ENCODE data around the gene GNA14.
"Not testable (repeated sequence)": the region's sequence is repeated elsewhere in the genome, so short reads cannot be mapped to it uniquely, and the experiment has no call there.

Gene GNA14

DNA sequence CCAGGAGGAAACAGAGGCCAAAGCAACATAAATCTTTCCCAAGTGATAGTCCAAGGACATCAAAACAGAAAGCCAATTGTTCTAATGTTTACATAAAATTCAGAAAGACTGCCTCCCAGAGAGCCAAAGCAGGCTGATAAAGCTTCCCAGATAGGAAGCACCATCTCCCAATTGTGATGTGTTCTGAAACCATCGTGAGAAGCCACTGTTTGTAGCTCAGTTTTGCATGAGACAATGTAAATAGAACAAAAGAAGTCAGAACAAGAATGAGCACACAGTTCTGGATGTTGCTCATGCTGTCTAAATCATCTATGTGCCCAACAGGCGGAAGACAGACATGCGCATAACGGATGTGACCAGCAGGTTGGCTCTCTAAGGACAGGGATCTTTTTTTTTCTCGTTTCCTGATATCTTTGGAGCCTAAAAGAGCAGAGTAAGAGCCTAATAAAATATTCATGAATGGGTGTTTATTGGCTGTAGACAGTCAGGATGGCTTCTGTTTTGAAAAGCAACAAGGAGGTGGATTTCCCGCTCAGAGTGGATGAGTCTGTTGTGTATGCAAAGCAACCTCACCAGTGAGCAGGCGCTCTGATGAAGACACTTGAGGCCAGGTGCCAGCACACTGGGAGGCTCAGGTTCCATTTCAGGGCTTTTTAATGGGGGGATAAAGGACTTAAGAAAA lies 113.6 kb downstream of the GNA14 start:
- DNase-seq (ENCODE audit: low read depth, low spot score): no peak

DNA sequence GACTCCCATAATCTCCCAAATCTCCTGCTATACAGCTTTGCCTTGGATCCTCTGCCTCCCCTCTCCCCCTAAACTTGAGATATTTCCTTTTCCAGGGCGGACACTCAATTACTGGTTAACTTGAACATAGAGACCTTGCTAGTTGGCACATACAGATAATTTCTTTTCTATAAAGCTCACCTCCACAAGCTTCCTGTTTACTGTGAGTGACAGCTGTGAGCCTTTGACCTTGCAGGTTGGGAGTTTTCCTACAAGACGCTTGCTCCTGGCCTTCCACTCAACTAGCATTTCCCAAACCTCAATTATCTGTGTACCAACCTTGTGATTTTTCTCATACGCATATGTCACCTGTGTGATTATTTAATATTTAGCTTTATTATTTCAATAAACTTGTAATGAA lies 114.5 kb downstream of the GNA14 start:
- no peak for DNase-seq (ENCODE audit: low read depth, low spot score)

DNA sequence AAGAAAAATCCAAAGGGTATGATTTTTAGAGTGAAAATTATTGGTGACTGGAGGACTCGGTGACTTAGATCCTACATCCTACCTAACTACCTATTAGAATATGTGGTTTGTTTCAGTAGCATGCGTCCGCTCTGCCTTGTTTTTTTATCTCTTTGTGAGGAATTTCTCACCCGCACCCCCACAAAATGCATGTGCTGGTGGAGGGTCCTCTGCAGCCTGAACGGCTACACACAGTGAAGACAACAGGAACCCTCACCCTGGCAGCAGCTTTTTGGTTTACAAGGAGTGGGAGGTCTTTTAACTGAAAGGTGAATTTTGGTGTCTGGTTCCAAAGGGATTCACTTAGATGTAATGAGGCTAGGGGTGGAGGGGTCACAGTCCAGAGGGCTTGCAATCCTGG lies 115.5 kb downstream of the GNA14 start:
- DNase-seq (ENCODE audit: low read depth, low spot score): no peak

DNA sequence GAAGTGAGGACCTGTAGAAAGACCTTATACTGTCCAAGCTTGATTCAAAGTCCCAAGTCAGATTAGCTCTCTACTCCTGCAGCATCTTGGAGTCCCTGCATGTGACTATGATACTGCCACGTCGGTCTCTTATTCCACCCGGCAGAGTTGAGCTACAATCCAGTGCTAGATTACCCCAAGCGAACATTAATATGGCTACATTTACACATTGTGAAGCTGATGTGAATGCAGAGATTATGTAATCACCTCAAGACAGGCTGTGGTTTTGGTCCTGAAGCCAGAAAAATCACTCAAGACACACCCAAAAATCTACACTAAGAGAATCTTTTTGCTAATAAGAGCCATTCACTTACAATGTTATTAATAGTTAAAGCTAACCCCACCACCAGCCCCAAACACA lies 116.7 kb downstream of the GNA14 start:
- no peak for DNase-seq (ENCODE audit: low read depth, low spot score)

DNA sequence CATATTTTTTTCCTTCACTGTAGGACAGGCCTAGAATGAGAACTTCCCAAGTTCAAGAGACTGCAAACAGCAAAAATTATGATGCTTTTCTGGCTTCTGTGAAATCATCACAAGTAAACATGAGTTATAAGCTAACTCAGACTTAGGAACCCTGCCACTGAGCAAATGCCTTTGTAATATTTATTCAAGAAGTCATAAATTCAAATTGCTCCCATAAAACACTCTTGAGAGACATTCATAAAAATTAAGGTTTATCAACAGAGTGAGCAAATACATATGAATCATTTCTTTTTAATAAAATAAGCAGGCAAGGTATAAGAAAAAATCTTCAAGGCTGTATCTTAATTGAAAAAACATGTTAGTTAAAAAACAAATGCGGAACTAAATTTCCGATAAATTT lies 124.2 kb downstream of the GNA14 start:
- no peak for DNase-seq (ENCODE audit: low read depth, low spot score)

DNA sequence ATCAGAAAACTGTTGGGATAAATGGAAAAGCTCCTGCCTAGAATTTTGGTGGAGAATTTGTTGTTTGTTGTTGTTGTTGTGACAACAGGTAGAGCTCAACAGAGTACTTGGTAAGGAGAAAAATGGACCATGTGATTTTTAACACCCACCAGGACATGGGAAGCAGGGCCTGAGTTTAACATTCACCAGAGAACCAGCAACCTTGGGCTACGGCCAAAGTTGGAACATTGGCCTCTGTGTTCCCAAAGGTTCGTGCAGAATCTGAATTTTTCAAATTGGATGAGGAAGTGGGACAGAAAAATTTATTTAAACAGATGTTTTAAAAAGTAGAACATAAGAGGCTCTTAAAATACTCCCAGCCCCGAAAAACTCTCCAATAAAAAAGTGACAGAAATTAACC lies 127.0 kb downstream of the GNA14 start:
- DNase-seq (ENCODE audit: low read depth, low spot score): no peak

DNA sequence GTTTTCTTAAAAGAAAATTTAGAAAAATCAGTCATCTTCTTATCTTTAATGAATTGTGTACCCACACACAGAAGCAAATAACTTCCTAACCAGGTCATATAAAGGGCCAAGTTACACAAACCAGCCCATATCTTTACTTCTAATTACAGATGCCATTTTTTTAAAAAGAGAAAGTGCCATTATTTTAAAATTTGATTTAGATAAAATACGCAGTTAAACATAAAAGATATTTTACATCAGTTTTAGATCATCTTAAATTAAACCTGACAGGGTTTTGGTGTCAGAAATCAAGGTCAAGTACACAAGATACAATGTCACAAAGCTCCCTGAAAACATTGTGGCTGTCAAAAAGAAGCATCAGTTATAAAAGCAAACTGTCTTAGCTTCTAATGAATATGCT lies 129.4 kb downstream of the GNA14 start:
- no peak for DNase-seq (ENCODE audit: low read depth, low spot score)

DNA sequence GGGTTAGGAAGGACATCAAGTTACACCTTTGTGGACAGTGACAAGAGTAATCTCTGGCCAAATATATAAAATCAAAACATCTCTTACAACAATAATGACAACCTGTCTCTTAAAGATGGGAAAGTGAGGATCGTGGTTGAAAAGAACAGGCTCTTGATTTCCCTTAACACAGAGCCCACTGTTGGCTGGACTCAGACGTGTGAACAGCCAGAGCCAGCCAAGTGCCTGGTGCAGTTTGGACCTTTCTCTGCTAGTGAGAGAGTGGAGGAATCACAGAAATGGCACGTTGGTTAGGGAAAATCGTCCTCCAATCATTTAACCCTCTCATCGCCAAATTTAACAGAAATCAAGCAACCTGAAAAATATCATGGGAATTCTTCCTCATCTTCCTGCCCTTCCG lies 131.3 kb downstream of the GNA14 start:
- no peak for DNase-seq (ENCODE audit: low read depth, low spot score)

DNA sequence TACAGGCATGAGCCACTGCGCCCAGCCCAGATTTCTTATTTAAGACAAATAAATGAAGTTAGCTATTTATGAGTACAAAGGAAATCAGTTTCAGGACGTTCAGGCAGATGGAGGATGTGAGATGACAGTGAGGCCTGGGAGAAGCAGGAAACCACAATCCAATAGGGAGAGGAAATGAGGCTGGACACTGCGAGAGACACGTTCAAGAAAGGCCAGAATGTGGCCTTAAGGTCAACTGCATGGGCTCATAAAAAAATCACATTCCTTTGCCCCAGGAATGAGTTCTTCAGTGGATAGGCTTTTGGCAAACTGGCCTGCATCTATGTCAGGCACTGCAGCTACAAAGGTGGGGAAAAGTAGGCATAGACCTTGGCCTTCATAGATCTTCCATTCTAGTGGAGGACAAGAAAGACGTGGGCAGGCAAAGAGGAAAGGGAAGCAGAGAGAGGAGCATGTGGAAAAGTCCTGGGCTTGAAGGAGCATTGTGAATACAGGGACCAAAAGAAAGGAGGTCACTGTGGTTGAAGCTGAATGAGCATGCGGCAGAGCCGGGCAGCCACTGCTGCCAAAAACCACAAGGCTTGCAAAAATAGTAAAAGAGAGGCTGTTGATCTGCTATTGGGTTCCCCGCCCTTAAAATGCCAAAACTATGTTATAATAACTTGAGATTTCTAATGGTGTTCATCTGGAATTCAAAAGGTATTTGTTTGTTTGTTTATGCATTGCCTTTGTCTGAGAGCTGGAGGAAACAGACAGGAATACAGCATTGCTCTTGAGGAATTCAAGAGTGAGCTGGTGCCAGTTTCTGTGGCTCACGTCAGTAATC lies 133.0 kb downstream of the GNA14 start:
- no peak for DNase-seq (ENCODE audit: low read depth, low spot score)

DNA sequence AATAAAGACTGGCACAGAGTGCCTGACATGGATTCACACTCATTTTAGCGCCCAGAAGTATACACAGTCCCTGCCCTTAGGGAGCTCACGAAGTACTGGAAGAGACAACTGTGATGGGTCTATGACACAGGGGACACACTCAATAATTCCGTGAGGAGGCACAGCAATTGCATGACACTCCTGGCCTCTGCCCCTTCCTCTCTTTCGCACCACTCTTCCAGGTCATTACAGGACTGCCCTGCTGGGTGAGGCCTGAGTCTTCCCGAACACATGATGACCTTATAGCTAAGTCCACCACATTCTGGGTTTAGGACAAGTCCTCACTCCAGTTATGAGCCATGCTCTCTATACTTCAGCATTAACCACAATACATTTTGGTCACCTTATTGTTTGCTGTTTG lies 134.7 kb downstream of the GNA14 start:
- DNase-seq (ENCODE audit: low read depth, low spot score): no peak

DNA sequence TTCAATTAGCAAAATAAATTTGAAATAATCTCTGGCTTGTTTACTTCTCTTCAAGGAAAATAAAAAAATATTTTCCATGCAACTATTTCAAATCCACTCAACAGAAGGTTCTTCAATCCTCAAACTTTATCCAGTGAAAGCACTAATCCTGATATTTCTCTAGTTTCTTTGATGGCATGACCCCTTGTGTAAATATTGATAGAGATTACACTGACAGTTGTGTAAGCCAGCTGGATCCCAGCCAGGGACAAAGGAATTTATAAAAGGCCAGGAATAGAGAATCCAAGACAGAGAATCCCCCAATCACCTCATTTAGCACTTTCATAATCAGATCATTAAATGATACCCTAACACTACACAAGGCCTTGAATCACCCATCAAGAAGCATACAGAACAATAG lies 135.2 kb downstream of the GNA14 start:
- no peak for DNase-seq (ENCODE audit: low read depth, low spot score)

DNA sequence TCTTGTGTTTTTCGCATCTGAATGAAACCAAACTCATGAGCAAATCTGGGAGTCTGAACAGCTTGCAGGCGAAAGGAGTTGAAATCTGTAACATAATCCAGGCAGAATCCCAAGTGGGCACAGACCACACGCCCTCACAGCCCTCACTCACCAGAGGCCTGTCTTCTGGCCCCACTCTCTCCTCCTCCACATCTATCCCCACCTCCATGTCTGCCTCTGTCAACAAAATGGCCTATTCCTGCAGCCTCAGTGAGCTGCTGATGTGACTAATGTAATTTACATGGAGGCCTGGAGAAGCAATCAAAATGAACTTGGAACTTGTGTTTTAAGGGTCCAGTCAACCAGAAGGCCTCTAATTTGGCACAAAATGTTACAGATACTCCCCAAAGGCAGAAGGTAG lies 136.6 kb downstream of the GNA14 start:
- DNase-seq (ENCODE audit: low read depth, low spot score): no peak

DNA sequence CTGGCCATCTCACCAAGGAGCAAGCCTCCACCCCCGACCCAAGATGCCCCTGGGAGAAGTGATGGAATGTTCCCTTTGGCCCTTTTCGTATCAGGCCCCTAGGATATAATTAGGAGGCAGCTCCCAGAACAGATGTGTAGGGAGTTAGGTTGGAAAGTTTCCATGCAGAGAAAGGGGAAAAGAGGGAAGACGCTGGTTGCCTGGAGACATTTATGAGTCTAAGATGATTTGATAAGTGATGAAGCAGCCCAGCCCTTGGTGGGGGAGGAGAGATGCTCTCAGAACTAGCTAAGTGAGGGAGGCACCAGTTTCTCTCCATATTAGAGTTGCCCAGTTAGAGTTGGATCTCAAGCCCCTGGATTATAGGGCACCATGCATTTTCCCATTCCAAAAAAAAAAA lies 137.5 kb downstream of the GNA14 start:
- DNase-seq (ENCODE audit: low read depth, low spot score): no peak

DNA sequence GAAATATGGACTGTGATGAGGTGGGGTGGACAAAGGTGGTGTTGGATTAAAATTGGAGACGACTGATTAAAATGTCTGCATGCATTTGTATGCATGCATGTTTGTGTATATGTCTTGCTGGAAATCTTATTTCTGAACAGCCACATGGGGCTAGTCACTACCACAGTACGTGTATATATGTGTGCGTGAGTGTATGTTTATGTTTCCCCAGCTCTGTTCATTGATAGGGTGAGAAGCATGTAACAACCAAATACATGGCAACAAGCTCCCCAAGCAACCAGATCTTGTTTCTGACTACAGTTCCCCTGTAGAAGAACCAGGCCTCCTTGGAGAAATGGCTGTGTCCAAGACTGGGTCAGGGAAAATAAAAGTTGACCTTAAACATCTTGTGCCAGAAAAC lies 139.7 kb downstream of the GNA14 start:
- DNase-seq (ENCODE audit: low read depth, low spot score): no peak

DNA sequence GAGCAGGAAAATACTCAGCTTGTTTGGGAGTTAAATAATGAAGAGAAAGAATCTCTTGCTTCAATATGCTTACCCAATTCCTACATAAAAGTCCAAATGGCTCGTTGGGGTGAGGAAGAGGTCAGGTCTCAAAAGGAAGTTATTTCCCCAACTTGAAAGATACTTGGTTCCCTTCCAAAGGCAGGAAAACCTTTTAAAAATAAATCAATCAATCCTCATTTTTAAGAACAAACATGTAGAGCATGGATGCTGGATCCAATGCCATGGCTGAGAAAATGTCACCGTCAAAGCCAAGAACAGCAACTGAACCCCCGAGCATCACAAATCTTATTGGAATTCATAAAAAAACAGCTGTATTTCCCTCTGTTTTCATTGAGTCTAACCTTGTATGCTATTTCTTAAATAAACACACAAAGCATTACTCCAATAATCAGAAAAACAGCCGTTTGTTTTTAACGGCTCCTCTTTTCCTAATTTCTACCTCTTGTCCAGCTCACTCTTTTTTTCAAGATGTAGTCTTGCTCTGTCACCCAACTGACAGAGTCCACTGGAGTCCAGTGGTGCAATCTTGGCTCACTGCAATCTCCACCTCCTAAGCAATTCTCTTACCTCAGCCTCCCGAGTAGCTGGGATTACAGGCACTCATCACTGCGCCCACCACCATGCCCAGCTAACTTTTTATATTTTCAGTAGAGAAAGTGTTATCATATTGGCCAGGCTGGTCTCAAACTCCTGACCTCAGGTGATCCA lies 140.7 kb downstream of the GNA14 start:
- DNase-seq (ENCODE audit: low read depth, low spot score): no peak

DNA sequence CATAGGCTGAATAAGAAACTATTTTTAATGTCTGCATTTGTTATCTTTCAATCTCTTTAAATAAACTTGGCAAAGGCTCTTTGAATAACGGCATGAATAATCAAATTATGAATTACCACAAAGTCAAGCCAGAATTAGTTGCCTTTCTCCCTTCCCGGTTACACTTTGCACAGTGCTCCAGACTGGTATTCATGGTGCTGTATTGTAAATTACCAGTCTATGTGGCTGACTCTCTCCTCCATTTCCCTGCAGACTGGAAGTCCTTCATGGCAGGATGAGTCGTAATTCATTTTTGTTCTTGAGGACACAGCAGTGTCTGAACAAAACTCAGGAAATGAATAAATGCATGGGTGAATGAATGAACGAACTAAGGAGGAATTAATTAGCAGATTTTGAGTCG lies 142.9 kb downstream of the GNA14 start:
- no peak for DNase-seq (ENCODE audit: low read depth, low spot score)

DNA sequence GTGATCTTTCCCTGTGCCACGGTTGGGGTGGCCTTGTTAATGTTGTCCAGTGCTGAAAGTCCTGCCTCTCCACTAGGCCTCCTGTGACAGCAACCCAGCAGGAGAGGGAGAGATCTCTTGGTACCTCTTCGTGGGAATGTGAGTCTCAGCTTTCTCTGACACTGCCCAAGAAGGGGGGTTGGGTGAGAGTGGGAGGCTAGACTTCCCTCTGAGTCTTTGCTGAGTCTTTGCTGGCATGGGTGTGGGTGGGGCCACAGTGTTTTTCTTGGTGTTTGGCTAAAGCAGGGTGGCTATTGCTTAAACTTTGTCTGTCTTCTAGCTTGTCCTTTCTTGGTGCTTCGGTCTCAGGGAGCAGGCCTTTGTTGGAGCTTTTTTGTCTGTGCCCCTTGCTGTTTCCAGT lies 145.6 kb downstream of the GNA14 start:
- no peak for DNase-seq (ENCODE audit: low read depth, low spot score)

DNA sequence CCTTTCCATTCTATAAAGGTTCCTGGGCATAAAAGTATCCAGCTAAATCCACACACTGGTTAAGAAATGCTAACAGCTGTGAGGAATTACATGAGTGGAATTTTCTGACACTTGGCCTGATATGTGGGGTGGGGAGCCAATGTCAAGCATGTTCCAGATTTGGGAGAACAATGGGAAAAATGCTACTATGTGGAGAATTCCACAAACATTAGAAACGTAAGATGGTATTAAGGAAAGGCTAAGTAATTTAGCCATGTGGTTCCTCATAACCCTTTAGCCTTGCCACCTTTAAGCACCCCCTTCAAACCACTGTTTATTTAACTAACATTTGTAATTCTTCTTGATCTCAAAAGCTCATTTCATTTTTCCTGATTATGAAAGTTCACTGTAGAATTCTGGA lies 149.2 kb downstream of the GNA14 start:
- DNase-seq (ENCODE audit: low read depth, low spot score): no peak

DNA sequence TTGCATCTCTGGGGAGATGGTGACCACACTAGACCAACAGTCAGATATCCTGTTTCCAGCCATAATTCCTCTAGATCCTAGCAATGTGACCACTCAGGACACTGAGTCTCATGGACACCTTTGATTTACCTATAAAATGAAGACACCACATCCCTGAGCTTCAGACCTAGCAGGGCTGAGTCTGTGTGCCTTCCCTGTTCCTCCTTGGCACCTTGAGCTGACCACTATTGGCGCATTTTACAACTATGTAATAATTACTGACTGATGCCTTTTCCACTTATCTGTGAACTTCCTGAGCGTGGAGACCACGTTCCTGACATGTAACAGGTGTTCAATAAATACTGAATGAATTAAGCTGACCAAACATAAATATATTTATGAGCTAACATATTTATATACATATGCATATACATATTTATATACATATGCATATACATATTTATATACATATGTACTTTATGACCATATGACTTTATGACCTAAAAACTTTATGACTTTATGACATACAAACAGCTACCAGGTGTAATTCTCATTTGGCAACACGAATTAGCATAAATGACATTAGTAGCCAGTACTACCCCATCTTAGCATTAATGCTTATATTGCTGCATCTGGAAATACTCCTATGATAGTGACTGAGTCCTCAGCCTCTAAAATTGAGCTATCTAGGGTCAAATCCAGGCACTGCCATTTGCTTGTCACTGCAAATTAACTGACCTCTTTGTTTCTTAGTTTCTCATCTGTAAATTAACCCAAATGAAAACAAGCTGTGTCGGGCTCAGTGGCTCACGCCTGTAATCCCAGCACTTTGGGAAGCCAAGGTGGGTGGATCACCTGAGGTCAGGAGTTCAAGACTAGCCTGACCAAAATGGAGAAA lies 150.6 kb downstream of the GNA14 start:
- DNase-seq (ENCODE audit: low read depth, low spot score): no peak

DNA sequence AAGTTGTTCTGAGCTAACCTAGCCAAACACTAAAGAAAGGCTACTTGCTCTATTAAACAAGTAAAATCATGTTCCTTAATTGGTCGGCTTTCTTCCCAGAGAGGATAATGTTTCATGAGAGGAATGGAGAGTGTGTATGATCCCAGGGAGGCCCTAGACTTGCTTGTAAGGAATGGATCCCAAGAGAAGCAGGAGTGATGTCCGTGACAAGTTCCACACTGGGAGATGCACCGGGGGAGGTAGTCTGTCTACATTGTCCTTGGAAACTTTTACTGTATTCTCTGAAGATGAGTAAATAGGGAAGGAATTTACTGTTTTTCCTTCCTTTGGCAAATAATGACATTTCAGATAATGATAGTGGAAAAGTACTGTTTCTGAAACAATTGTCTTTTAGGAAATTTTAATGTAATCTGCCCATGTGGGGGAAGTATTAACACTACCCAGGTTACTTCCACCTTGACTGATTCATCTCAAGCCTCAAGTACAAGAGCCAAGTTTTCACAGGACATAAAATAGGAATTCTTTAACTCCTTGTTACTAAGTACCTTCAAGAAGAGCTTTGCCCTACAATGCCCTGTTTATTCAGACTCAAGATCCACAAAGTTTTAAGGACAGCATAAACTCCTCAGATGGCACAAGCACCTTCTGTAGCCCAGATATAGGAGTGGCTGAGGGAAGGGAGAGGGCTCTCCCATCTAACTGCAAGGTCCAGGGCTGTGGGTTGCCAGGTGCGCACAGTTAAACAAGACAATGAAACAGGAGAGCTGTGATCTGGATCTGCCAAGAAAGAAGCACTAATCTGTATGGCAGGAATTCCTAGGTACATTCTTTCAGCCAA lies 152.1 kb downstream of the GNA14 start:
- no peak for DNase-seq (ENCODE audit: low read depth, low spot score)

DNA sequence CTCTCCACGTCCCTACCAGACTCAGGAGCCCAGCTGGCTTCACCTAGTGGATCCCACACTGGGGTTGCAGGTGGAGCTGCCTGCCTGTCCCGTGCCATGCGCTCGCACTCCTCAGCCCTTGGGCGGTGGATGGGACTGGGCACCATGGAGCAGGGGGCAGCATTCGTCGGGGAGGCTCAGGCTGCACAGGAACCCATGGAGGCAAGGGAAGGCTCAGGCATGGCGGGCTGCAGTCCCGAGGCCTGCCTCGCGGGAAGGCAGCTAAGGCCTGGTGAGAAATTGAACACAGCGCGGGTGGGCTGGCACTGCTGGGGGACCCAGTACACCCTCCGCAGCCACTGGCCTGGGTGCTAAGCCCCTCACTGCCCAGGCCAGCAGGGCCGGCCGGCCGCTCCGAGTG lies 157.8 kb downstream of the GNA14 start:
- DNase-seq (ENCODE audit: low read depth, low spot score): not testable (repeated sequence)
